Tibial nerve (tissue), 4 donors: ENCODE results near the gene VLDLR.

Experiments used
- CTCF ChIP-seq, 5 experiments: fragments of 200-600 bp in 3 of 5; fragments of 450-650 bp in 2 of 5; sonication (generic) in 3 of 5; IDR thresholded peaks; one replicate each; pipeline ENCODE4 v1.5.1; 2016 to 2019; ENCODE audit warnings: antibody characterized with exemption in 5 of 5, mild to moderate bottlenecking in 3 of 5, moderate library complexity in 2 of 5
- EP300 ChIP-seq, 2 donors: sonication (generic); formaldehyde crosslinking; IDR thresholded peaks; one replicate each; pipeline ENCODE4 v1.6.1; 2017; ENCODE audit warnings: antibody characterized with exemption in 2 of 2, mild to moderate bottlenecking in 1 of 2

- TF ChIP-seq CTCF (IDR thresholded peaks at IDR 0.05) (no peak), EP300 (IDR thresholded peaks at IDR 0.05) (no peak)
Observed at GRCh38 chr9:2688636-2689035, 67.0 kb downstream of the VLDLR start.
